ENCODE results near the gene SLC8A1. TPM values are rescaled to one million over a fixed set of nuclear protein-coding genes. Genes with fewer than 3 reads are reported as not detected.

The SLC8A1 gene
- total RNA-seq, 1 donor from 2014 or later: 5.7 TPM

- Mint-ChIP-seq H3K9me3 (ENCODE audit: low read depth) (no peaks in the 10 kb centered on the region), H3K27me3 (no peaks in the 10 kb centered on the region), H3K4me3 (ENCODE audit: low read depth) (no peak overlapping the region), H3K36me3 (ENCODE audit: insufficient read depth) (no peaks in the 10 kb centered on the region), H3K27ac (no peak overlapping the region), H3K4me1 (ENCODE audit: low read depth) (no peaks in the 10 kb centered on the region)
- TF ChIP-seq, protein P1, sequence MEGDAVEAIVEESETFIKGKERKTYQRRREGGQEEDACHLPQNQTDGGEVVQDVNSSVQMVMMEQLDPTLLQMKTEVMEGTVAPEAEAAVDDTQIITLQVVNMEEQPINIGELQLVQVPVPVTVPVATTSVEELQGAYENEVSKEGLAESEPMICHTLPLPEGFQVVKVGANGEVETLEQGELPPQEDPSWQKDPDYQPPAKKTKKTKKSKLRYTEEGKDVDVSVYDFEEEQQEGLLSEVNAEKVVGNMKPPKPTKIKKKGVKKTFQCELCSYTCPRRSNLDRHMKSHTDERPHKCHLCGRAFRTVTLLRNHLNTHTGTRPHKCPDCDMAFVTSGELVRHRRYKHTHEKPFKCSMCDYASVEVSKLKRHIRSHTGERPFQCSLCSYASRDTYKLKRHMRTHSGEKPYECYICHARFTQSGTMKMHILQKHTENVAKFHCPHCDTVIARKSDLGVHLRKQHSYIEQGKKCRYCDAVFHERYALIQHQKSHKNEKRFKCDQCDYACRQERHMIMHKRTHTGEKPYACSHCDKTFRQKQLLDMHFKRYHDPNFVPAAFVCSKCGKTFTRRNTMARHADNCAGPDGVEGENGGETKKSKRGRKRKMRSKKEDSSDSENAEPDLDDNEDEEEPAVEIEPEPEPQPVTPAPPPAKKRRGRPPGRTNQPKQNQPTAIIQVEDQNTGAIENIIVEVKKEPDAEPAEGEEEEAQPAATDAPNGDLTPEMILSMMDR (IDR thresholded peaks at IDR 0.05; ENCODE audit: unreplicated experiment): no peak
- no peak for DNase-seq (ENCODE audit: low spot score, unreplicated experiment)
Measured at GRCh38 chr2:40285391-40285790, 166.5 kb downstream of the SLC8A1 start.

DNA sequence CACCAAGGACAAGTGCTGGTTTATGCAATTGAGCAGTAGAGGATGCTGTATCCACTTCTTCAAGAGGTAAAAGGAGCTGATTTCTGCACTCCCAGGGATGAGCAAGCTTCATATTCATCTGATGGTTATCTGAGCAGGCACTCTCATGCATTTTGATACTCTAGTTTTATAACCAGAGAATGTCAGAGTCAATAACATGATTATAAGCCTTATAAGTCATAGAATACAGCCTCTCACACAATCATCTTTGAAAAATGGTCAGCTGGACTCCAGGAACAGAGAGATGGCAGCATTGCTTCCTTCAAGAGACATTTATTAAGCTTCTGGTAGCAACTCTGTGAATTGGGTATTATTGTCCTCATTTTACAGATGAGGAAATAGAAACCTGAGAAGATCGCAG, 167.1 kb downstream of the SLC8A1 start:
- no peak for DNase-seq (ENCODE audit: low spot score, unreplicated experiment)
- H3K36me3 Mint-ChIP-seq (ENCODE audit: insufficient read depth): no peaks in the 10 kb centered on the region
- TF ChIP-seq, protein P1 (IDR thresholded peaks at IDR 0.05; ENCODE audit: unreplicated experiment): no peak
- no peaks in the 10 kb centered on the region for H3K9me3 Mint-ChIP-seq (ENCODE audit: low read depth)
- H3K27ac Mint-ChIP-seq: no peak overlapping the region
- H3K4me3 Mint-ChIP-seq (ENCODE audit: low read depth): no peak overlapping the region
- H3K4me1 Mint-ChIP-seq (ENCODE audit: low read depth): no peaks in the 10 kb centered on the region
- H3K27me3 Mint-ChIP-seq: no peaks in the 10 kb centered on the region

DNA sequence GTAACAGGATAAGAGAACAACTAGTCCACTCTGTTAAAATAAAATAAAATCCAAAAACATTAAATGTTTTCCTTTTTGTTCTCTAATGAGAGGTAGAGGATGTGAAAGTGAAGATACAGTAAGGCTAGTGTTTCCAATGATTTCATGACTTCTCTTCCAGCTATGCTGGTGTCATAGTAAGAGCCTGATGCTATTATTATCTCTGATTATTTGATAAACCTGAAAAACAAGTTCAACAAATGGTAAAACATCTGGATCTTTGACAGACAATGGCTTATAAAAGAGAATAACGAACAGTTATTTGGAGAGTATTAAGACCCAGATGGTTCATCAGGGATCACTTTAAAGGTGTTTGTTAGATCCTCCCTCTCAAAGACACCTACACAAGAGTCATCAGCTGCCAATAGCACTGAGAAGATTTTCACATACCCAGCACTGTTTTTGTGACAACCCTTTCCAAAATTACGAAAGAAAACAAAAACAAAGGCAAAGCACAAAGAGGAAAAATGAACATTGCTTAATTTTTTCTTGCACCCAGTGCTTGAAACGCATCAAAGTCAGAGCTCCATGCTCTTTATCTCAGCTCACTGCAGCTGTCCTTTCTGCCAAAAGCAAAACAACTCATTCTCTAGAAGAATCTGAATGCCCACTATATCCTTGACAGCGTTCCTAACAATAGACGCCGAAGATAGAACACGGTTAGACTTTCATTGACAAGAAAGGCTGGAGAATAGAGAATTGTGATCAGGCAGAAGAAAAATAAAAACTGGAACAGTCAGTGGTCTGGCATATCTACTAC, 168.6 kb downstream of the SLC8A1 start:
- H3K9me3 Mint-ChIP-seq (ENCODE audit: low read depth): no peaks in the 10 kb centered on the region
- no peaks in the 10 kb centered on the region for H3K36me3 Mint-ChIP-seq (ENCODE audit: insufficient read depth)
- DNase-seq (ENCODE audit: low spot score, unreplicated experiment): no peak
- TF ChIP-seq, protein P1 (IDR thresholded peaks at IDR 0.05; ENCODE audit: unreplicated experiment): no peak
- H3K4me3 Mint-ChIP-seq (ENCODE audit: low read depth): no peak overlapping the region
- no peak overlapping the region for H3K27ac Mint-ChIP-seq
- H3K4me1 Mint-ChIP-seq (ENCODE audit: low read depth): no peaks in the 10 kb centered on the region
- no peaks in the 10 kb centered on the region for H3K27me3 Mint-ChIP-seq

DNA sequence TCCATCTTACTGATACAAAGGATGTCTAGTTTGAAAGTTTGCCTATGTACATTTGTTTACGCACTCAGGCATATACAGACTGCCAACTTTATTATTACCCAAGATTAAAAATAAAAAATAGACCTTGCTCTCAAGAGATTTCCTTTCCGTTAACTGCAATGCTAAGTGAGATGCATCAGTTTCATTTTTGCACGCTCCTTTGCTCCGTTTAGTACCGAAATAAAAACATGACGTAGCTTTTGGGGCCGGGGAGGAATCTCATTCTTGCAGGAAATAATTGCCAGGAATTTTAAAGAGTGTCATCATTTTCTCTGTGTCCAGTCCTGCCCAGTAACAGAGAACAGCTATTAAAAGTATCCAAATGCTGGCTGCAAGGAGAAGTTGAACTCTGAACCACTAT, 169.5 kb downstream of the SLC8A1 start:
- H3K27me3 Mint-ChIP-seq: no peaks in the 10 kb centered on the region
- no peaks in the 10 kb centered on the region for H3K9me3 Mint-ChIP-seq (ENCODE audit: low read depth)
- H3K4me1 Mint-ChIP-seq (ENCODE audit: low read depth): no peaks in the 10 kb centered on the region
- no peaks in the 10 kb centered on the region for H3K36me3 Mint-ChIP-seq (ENCODE audit: insufficient read depth)
- H3K4me3 Mint-ChIP-seq (ENCODE audit: low read depth): no peak overlapping the region
- H3K27ac Mint-ChIP-seq: no peak overlapping the region
- TF ChIP-seq, protein P1 (IDR thresholded peaks at IDR 0.05; ENCODE audit: unreplicated experiment): no peak
- DNase-seq (ENCODE audit: low spot score, unreplicated experiment): no peak

GRCh38 chr2:40281021-40281940, 170.6 kb downstream of the SLC8A1 start:
- no peak overlapping the region for H3K4me3 Mint-ChIP-seq (ENCODE audit: low read depth)
- TF ChIP-seq, protein P1 (IDR thresholded peaks at IDR 0.05; ENCODE audit: unreplicated experiment): no peak
- no peaks in the 10 kb centered on the region for H3K4me1 Mint-ChIP-seq (ENCODE audit: low read depth)
- H3K27me3 Mint-ChIP-seq: no peaks in the 10 kb centered on the region
- H3K36me3 Mint-ChIP-seq (ENCODE audit: insufficient read depth): no peaks in the 10 kb centered on the region
- no peak overlapping the region for H3K27ac Mint-ChIP-seq
- H3K9me3 Mint-ChIP-seq (ENCODE audit: low read depth): no peaks in the 10 kb centered on the region
- no peak for DNase-seq (ENCODE audit: low spot score, unreplicated experiment)

All from progenitor cell of endocrine pancreas (in vitro differentiated cells).